ENCODE data around the gene PPP2R5E. TPM values are rescaled to one million over a fixed set of nuclear protein-coding genes. Genes with fewer than 3 reads are reported as not detected.

PPP2R5E gene
- total and polyA plus RNA-seq, 2 of the 8 experiments (the other 6 are each of a cell fraction or from before 2014, with no cell fraction given), result 6.8 to 64.6 TPM

- Histone ChIP-seq H3K79me2 (ENCODE audit: control insufficient read depth in 1 of 2, insufficient read depth in 2 of 2, low read length in 2 of 2) (no peaks in the 10 kb centered on the region), H4K8ac (ENCODE audit: extremely low read depth, insufficient read depth, low read length) (no peak overlapping the region), H4K5ac (ENCODE audit: insufficient read length, low read depth, low read length) (no peak overlapping the region), H2AK5ac (ENCODE audit: low read depth, low read length) (no peak overlapping the region), H3K27ac (ENCODE audit: low read depth, low read length) (no peak overlapping the region), H3K56ac (replicated peaks; ENCODE audit: insufficient read length, low read depth, low read length) (no peak overlapping the region), H3K79me1 (ENCODE audit: low read depth, low read length) (no peaks in the 10 kb centered on the region), H2BK5ac (ENCODE audit: low read depth, low read length) (no peak overlapping the region), H3K9ac (replicated peaks in 1 of 4; ENCODE audit: extremely low read depth in 1 of 4, low read depth in 3 of 4, low read length in 3 of 4) (no peak overlapping the region), H4K91ac (replicated peaks; ENCODE audit: insufficient read length, low read length) (no peak overlapping the region), H3K4me3 (ENCODE audit: extremely low read depth in 1 of 4, insufficient read depth in 2 of 4, low read depth in 3 of 4, low read length in 4 of 4) (no peak overlapping the region), H2AFZ (ENCODE audit: low read length) (no peak overlapping the region), H3K9me3 (ENCODE audit: insufficient read depth in 2 of 2, low read depth in 1 of 2, low read length in 1 of 2) (no peaks in the 10 kb centered on the region), H3K23ac (ENCODE audit: insufficient read length) (no peak overlapping the region), H3K18ac (ENCODE audit: extremely low read depth, low read length) (no peak overlapping the region), H2BK12ac (ENCODE audit: low read depth, low read length) (no peak overlapping the region), H3K14ac (ENCODE audit: insufficient read length) (no peak overlapping the region), H3K4me2 (ENCODE audit: insufficient read depth in 1 of 2, low read depth in 2 of 2, low read length in 2 of 2) (no peak overlapping the region), H3K36me3 (ENCODE audit: control insufficient read depth in 2 of 4, insufficient read depth in 4 of 4, low read length in 3 of 4) (peaks cover 0 to 36% (median 16%) of the 10 kb centered on the region in 4 experiments; a peak in 7 of 8 replicates), H3K23me2 (ENCODE audit: low read depth, low read length) (no peaks in the 10 kb centered on the region), H4K20me1 (replicated peaks in 1 of 2; ENCODE audit: control insufficient read depth in 1 of 2, insufficient read depth in 2 of 2, low read length in 2 of 2) (no peaks in the 10 kb centered on the region), H3K4me1 (replicated peaks in 1 of 4; ENCODE audit: control insufficient read depth in 3 of 4, insufficient read depth in 4 of 4, low read length in 3 of 4) (no peaks in the 10 kb centered on the region), H3K27me3 (replicated peaks in 1 of 4; ENCODE audit: control insufficient read depth in 3 of 4, extremely low read depth in 1 of 4, insufficient read depth in 3 of 4, low read length in 3 of 4) (no peaks in the 10 kb centered on the region), H2BK15ac (ENCODE audit: low read length) (no peak overlapping the region), H2BK120ac (replicated peaks; ENCODE audit: low read depth, low read length) (no peak overlapping the region), H3K4ac (replicated peaks; ENCODE audit: insufficient read length, low read depth, low read length) (no peak overlapping the region), H2BK20ac (ENCODE audit: low read length) (no peak overlapping the region)
- POLR2A ChIA-PET (ENCODE audit: partially characterized antibody), result no interaction called here
- DNase-seq (ENCODE audit: low read depth in 1 of 2, low spot score in 2 of 2), result no peak
- CTCF ChIA-PET (ENCODE audit: partially characterized antibody), result interaction anchor here (0.7 kb wide), 1 partner anchor 16 kb away, joined by 3 read pairs; no protein-coding TSS in a partner anchor
- FAIRE-seq, result no peak
- no peak for TF ChIP-seq CHD2 (IDR thresholded peaks at IDR 0.05; ENCODE audit: low read length)
- TF ChIP-seq KDM4A (IDR thresholded peaks at IDR 0.05; ENCODE audit: low read depth, low read length, severe bottlenecking), result no peak
- TF ChIP-seq KDM1A (IDR thresholded peaks at IDR 0.05; ENCODE audit: borderline replicate concordance, low read length), result no peak
- no peak for TF ChIP-seq GABPA (IDR thresholded peaks at IDR 0.05; ENCODE audit: borderline replicate concordance, insufficient read depth, low read length)
- TF ChIP-seq RFX5 (IDR thresholded peaks at IDR 0.05; ENCODE audit: borderline replicate concordance, low read depth, low read length), result no peak
- no peak for TF ChIP-seq NRF1 (IDR thresholded peaks at IDR 0.05; ENCODE audit: low read depth, low read length)
- TF ChIP-seq RBBP5 (IDR thresholded peaks at IDR 0.05; ENCODE audit: borderline replicate concordance, low read depth, low read length), result no peak
- TF ChIP-seq RXRA (IDR thresholded peaks at IDR 0.05; ENCODE audit: insufficient read depth, low read depth, low read length), result no peak
- TF ChIP-seq ATF2 (IDR thresholded peaks at IDR 0.05; ENCODE audit: low read length), result no peak
- TF ChIP-seq CHD1 (IDR thresholded peaks at IDR 0.05; ENCODE audit: low read depth, low read length), result no peak
- 98% methylated on average over 2 of the region's 2 CpGs; no CpG with 5 or more reads in 1 of the 2 experiments for WGBS, 2 experiments (ENCODE audit: extremely low coverage in 1 of 2, insufficient coverage in 1 of 2, insufficient read length in 1 of 2, insufficient replicate concordance in 2 of 2, low coverage in 1 of 2, low lambda C conversion rate in 2 of 2, missing lambda C conversion rate in 1 of 2)
These were observed 164.7 kb downstream of the PPP2R5E start for GRCh38 chr14:63378444-63378843.

All from H1 (cell line).